Endothelial cell (in vitro differentiated cells): ENCODE results near the gene CRLF1. TPM values are rescaled to one million over a fixed set of nuclear protein-coding genes. Genes with fewer than 3 reads are reported as not detected.

Experiments used
- DNase-seq: peaks from one replicate; pipeline ENCODE4 v3.0.0; 2021; ENCODE audit warnings: low spot score
- H3K27ac Mint-ChIP-seq: one replicate; pipeline ENCODE4 v1.8.0; 2021; ENCODE audit warnings: mixed read lengths, inconsistent platforms; ENCODE audit not compliant: unreplicated experiment
- H3K27me3 Mint-ChIP-seq: one replicate; pipeline ENCODE4 v1.8.0; 2021; ENCODE audit warnings: mild to moderate bottlenecking, moderate library complexity, mixed read lengths, inconsistent platforms; ENCODE audit not compliant: unreplicated experiment
- H3K36me3 Mint-ChIP-seq: one replicate; pipeline ENCODE4 v1.8.0; 2021; ENCODE audit warnings: mild to moderate bottlenecking, low read depth, mixed read lengths, inconsistent platforms; ENCODE audit not compliant: unreplicated experiment
- H3K4me1 Mint-ChIP-seq: one replicate; pipeline ENCODE4 v1.8.0; 2021; ENCODE audit warnings: mild to moderate bottlenecking, mixed read lengths, inconsistent platforms; ENCODE audit not compliant: unreplicated experiment
- H3K4me3 Mint-ChIP-seq: one replicate; pipeline ENCODE4 v1.8.0; 2021; ENCODE audit warnings: mild to moderate bottlenecking, mixed read lengths, inconsistent platforms; ENCODE audit not compliant: unreplicated experiment
- H3K9me3 Mint-ChIP-seq: one replicate; pipeline ENCODE4 v1.8.0; 2021; ENCODE audit warnings: mixed read lengths, inconsistent platforms; ENCODE audit not compliant: unreplicated experiment
- total RNA-seq: library from RNA; stranded (reverse); fragmentation: NEBNext Ultra II Directional; extraction: Animal tissue kit (Norgen Biotek cat#: 25700); gene quantifications from one replicate; pipeline ENCODE4 v1.2.1, GENCODE V29; 2021; ENCODE audit not compliant: unreplicated experiment
- TF ChIP-seq, protein P1 (sequence below): fragments of 200-600 bp; sonication (generic); IDR thresholded peaks from one replicate; pipeline ENCODE4 v1.5.0; 2021; ENCODE audit warnings: antibody characterized with exemption; ENCODE audit not compliant: unreplicated experiment

Gene CRLF1
- total RNA-seq, 1 donor from 2014 or later, result 0.74 TPM

DNA sequence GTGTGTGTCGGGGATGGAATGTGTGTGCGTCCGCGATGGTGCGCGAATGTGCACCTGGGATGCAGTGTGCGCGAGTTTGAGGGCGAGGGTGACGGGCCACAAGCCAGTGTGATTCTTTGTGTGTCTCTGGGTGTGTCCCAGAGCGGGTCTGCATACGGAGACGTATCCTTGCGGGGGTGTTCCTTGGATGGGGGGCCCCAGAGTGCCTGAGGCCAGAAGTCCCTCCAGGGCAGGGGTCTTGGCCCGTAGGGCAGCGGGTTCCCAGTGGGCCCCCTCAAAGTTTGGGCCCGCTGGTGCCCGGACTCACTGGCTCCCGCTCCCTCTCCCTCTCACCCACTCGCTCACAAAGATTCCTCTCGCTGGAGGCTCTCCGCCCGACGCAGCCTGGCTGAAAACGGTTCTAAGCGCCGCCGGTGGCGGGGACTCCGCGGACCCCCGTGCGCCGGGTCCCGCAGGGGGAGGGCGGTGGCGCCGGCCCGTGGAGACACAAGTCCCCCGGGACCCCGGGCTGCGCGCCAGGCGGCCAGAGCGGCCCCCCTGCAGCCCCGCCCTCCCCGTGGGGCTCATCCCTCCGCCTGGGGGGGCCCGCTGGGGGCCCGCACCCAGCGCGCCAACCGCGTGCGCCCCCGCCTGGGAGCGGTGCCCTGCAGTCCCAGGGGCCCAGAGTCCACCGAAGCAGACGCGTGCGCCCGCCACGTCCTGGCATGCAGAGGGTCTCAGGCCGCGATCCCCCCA is 886 bp downstream of the CRLF1 start:
- Mint-ChIP-seq H3K4me3 (peak overlapping the region; percentile 76), H3K27ac (peak overlapping the region; percentile 77), H3K4me1 (peaks cover 12% of the 10 kb centered on the region)

GRCh38 chr19:18605196-18605545 is 1.4 kb downstream of the CRLF1 start:
- H3K4me3 Mint-ChIP-seq, result peak overlapping the region; percentile 76
- DNase-seq, result no peak
- H3K27ac Mint-ChIP-seq, result peak overlapping the region; percentile 77
- H3K27me3 Mint-ChIP-seq, result peaks cover 38% of the 10 kb centered on the region
- TF ChIP-seq, protein P1, sequence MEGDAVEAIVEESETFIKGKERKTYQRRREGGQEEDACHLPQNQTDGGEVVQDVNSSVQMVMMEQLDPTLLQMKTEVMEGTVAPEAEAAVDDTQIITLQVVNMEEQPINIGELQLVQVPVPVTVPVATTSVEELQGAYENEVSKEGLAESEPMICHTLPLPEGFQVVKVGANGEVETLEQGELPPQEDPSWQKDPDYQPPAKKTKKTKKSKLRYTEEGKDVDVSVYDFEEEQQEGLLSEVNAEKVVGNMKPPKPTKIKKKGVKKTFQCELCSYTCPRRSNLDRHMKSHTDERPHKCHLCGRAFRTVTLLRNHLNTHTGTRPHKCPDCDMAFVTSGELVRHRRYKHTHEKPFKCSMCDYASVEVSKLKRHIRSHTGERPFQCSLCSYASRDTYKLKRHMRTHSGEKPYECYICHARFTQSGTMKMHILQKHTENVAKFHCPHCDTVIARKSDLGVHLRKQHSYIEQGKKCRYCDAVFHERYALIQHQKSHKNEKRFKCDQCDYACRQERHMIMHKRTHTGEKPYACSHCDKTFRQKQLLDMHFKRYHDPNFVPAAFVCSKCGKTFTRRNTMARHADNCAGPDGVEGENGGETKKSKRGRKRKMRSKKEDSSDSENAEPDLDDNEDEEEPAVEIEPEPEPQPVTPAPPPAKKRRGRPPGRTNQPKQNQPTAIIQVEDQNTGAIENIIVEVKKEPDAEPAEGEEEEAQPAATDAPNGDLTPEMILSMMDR, result no peak
- peaks cover 12% of the 10 kb centered on the region for H3K4me1 Mint-ChIP-seq
- H3K9me3 Mint-ChIP-seq, result no peaks in the 10 kb centered on the region
- peaks cover 7% of the 10 kb centered on the region for H3K36me3 Mint-ChIP-seq

More for the DNA sequence above, 886 bp downstream of the CRLF1 start:
- H3K36me3 Mint-ChIP-seq, result peaks cover 7% of the 10 kb centered on the region
- H3K27me3 Mint-ChIP-seq, result peaks cover 38% of the 10 kb centered on the region
- no peak for DNase-seq
- no peaks in the 10 kb centered on the region for H3K9me3 Mint-ChIP-seq
- TF ChIP-seq, protein P1, result no peak

DNA sequence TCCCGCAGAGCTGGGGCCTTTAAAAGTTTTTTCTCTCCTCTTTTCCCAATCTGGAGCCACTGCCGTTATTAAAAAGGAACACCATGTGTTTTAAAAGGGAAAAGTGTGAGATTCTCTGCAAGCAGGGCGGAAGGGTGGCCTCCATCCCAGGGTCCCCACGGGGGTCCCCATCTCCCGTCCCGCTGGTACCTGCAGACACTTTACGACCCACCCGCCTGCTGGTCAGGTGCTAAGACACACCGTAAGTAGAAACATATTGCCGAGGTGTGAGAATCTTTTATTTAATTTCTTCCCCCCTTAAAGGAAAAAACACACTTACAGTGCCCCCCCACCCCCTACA is 1.8 kb downstream of the CRLF1 start:
- TF ChIP-seq, protein P1, result no peak
- peaks cover 12% of the 10 kb centered on the region for H3K4me1 Mint-ChIP-seq
- no peaks in the 10 kb centered on the region for H3K9me3 Mint-ChIP-seq
- H3K27ac Mint-ChIP-seq, result no peak overlapping the region
- peaks cover 7% of the 10 kb centered on the region for H3K36me3 Mint-ChIP-seq
- H3K27me3 Mint-ChIP-seq, result peaks cover 36% of the 10 kb centered on the region
- DNase-seq, result no peak
- no peak overlapping the region for H3K4me3 Mint-ChIP-seq

GRCh38 chr19:18603958-18604819 is 2.4 kb downstream of the CRLF1 start:
- no peak for DNase-seq
- no peak overlapping the region for H3K4me3 Mint-ChIP-seq
- peaks cover 12% of the 10 kb centered on the region for H3K4me1 Mint-ChIP-seq
- H3K9me3 Mint-ChIP-seq, result no peaks in the 10 kb centered on the region
- H3K27ac Mint-ChIP-seq, result no peak overlapping the region
- H3K36me3 Mint-ChIP-seq, result peaks cover 7% of the 10 kb centered on the region
- TF ChIP-seq, protein P1, result no peak
- H3K27me3 Mint-ChIP-seq, result peaks cover 38% of the 10 kb centered on the region
